Epithelial cell of proximal tubule (primary cell): ENCODE data around the gene CEP128. TPM values are rescaled to one million over a fixed set of nuclear protein-coding genes. Genes with fewer than 3 reads are reported as not detected.

ENCODE experiments used
- DNase-seq: peaks from one replicate; pipeline ENCODE4 v3.0.0-alpha.2; 2011; ENCODE audit warnings: low read depth
- H3K4me3 ChIP-seq: 2 replicates; pipeline ENCODE4 v1.5.1; 2011; ENCODE audit warnings: low read depth, mild to moderate bottlenecking, low read length
- CTCF ChIP-seq: conservative IDR thresholded peaks from 2 replicates; pipeline ENCODE4 v1.5.1; 2012; ENCODE audit warnings: low read depth, mild to moderate bottlenecking, low read length
- total RNA-seq: library from RNA; depleted of rRNA; stranded (reverse); fragments of >200 nt; gene quantifications from 2 replicates; pipeline ENCODE4 v1.2.3, GENCODE V29; 2015

Gene CEP128
- total RNA-seq, 1 donor from 2014 or later, result 5.2 TPM

- no peak for DNase-seq
- no peak overlapping the region for H3K4me3 ChIP-seq
- no peak for TF ChIP-seq CTCF
Measured at GRCh38 chr14:80565001-80565400, 376.5 kb downstream of the CEP128 start.

- no peak overlapping the region for H3K4me3 ChIP-seq
- no peak for TF ChIP-seq CTCF
- DNase-seq, result no peak
Measured at GRCh38 chr14:80564051-80564450, 377.5 kb downstream of the CEP128 start.

GRCh38 chr14:80560800-80561657 is 380.5 kb downstream of the CEP128 start:
- no peak for TF ChIP-seq CTCF
- no peak for DNase-seq

GRCh38 chr14:80554139-80554538 is 387.4 kb downstream of the CEP128 start:
- H3K4me3 ChIP-seq, result no peak overlapping the region
- no peak for DNase-seq
- TF ChIP-seq CTCF, result no peak

More at GRCh38 chr14:80560800-80561657, 380.5 kb downstream of the CEP128 start:
- no peak overlapping the region for H3K4me3 ChIP-seq

- no peak for DNase-seq
- TF ChIP-seq CTCF, result no peak
- H3K4me3 ChIP-seq, result no peak overlapping the region
Measured at GRCh38 chr14:80549141-80549540, 392.4 kb downstream of the CEP128 start.

GRCh38 chr14:80545935-80546854 is 395.3 kb downstream of the CEP128 start:
- no peak for DNase-seq
- no peak for TF ChIP-seq CTCF
- H3K4me3 ChIP-seq, result no peak overlapping the region
